Cortex of kidney (tissue), 1 donor: ENCODE measurements around the gene UBE2D3.
"Not testable (repeated sequence)": the region's sequence is repeated elsewhere in the genome, so short reads cannot be mapped to it uniquely, and the experiment has no call there.

Experiments used
- DNase-seq: peaks from one replicate; lab custom pipeline; 2025; lab: John Stamatoyannopoulos, UW

UBE2D3 gene

GRCh38 chr4:102826890-102827673 lies at the start of gene UBE2D3:
Gene UBE2D3, minus strand, starts transcription at chr4:102827551. Its CDS starts 1,043 bp downstream, at chr4:102826508.
- DNase-seq: peak; percentile 73

- no peak for DNase-seq
Observed at GRCh38 chr4:102871772-102872171, 44.4 kb upstream of the UBE2D3 start.

- no peak for DNase-seq
Observed at GRCh38 chr4:102869569-102870197, 42.3 kb upstream of the UBE2D3 start.

GRCh38 chr4:102868781-102869568 lies 41.6 kb upstream of the UBE2D3 start, which contains the start of gene CISD2:
Gene CISD2, plus strand, starts transcription at chr4:102868992. Its CDS starts 93 bp downstream, at chr4:102869085.
- DNase-seq: peak; percentile 60

GRCh38 chr4:102868153-102868780 lies 40.9 kb upstream of the UBE2D3 start:
- DNase-seq: no peak

GRCh38 chr4:102867278-102868152 lies 40.2 kb upstream of the UBE2D3 start:
- no peak for DNase-seq

GRCh38 chr4:102865327-102865726 lies 38.0 kb upstream of the UBE2D3 start:
- DNase-seq: not testable (repeated sequence)

GRCh38 chr4:102862747-102863146 lies 35.4 kb upstream of the UBE2D3 start:
- DNase-seq: no peak

GRCh38 chr4:102862016-102862415 lies 34.7 kb upstream of the UBE2D3 start:
- DNase-seq: no peak

- DNase-seq: no peak
Observed at GRCh38 chr4:102860611-102861324, 33.4 kb upstream of the UBE2D3 start.

- DNase-seq: no peak
Observed at GRCh38 chr4:102858828-102859464, 31.6 kb upstream of the UBE2D3 start.

- no peak for DNase-seq
Observed at GRCh38 chr4:102850370-102850769, 23.0 kb upstream of the UBE2D3 start.

- no peak for DNase-seq
Observed at GRCh38 chr4:102849579-102850104, 22.3 kb upstream of the UBE2D3 start.

- DNase-seq: no peak
Observed at GRCh38 chr4:102847687-102848086, 20.3 kb upstream of the UBE2D3 start.

GRCh38 chr4:102843938-102844337 lies 16.6 kb upstream of the UBE2D3 start:
- DNase-seq: no peak

GRCh38 chr4:102843273-102843672 lies 15.9 kb upstream of the UBE2D3 start:
- no peak for DNase-seq

- DNase-seq: no peak
Observed at GRCh38 chr4:102842367-102842766, 15.0 kb upstream of the UBE2D3 start.

- DNase-seq: no peak
Observed at GRCh38 chr4:102836596-102836995, 9.2 kb upstream of the UBE2D3 start.

GRCh38 chr4:102832667-102833066 lies 5.3 kb upstream of the UBE2D3 start:
- DNase-seq: no peak

GRCh38 chr4:102832105-102832504 lies 4.8 kb upstream of the UBE2D3 start:
- no peak for DNase-seq
